AG04449 (cell line): ENCODE data around the gene C20orf204.

ENCODE experiments used
- CTCF ChIA-PET: fragments of 350-600 bp; formaldehyde crosslinking; extraction: SDS; loops from one replicate; lab custom pipeline; 2021; ENCODE audit warnings: antibody characterized with exemption; lab: Yijun Ruan, JAX
- POLR2A ChIA-PET: fragments of 400-600, 350-600 bp; formaldehyde crosslinking; extraction: SDS; loops from one replicate; lab custom pipeline; 2020; ENCODE audit warnings: antibody characterized with exemption, inconsistent platforms; lab: Yijun Ruan, JAX
- DNase-seq: peaks from one replicate; pipeline ENCODE4 v3.0.0-alpha.2; 2010; ENCODE audit warnings: low read depth, low spot score
- H3K4me3 ChIP-seq: 2 replicates; pipeline ENCODE4 v1.5.1; 2011; ENCODE audit warnings: low read depth, mild to moderate bottlenecking, control low read depth, low read length
- TF ChIP-seq, protein P1 (sequence below): IDR thresholded peaks from one replicate; pipeline ENCODE4 v1.5.1; 2011; ENCODE audit warnings: mild to moderate bottlenecking, moderate library complexity, low read length, control low read depth, inconsistent platforms; ENCODE audit not compliant: insufficient read depth; ENCODE audit errors: missing control alignments

Gene C20orf204

DNA sequence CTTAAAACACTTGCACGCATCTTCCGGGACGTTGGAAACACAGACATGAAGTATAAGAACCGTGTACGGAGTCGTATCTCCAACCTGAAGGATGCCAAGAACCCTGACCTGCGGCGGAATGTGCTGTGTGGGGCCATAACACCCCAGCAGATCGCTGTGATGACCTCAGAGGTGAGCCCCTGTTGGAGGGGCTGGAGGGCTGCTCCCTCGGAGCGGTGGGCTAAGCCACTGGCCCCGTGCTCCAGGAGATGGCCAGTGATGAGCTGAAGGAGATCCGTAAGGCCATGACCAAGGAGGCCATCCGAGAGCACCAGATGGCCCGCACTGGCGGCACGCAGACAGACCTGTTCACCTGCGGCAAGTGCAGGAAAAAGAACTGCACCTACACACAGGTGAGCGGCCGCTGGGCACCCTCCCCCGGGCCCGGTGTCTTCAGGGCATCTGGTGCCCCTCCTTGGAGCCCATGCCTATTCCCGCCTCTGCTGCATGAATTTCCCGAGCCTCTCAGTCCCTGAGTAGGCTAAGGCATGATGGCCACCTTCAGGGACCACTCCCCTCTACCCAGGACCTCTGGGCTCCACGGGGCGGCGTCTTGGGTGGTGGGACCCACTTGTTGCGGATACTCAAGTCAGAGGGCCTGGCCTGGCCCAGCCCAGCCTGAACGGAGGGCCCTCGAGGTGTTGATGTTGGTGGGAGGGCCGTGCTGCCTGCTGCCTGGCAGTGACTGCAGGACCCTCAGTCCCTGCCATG, 34.4 kb downstream of the C20orf204 start:
- ChIA-PET CTCF (interaction anchor here (0.6 to 1.4 kb wide), 6 partner anchors 7 to 532 kb away, joined by 3 to 6 read pairs (median 4); partner anchors contain the start of gene RGS19), POLR2A (no interaction called here)
- no peak for DNase-seq

DNA sequence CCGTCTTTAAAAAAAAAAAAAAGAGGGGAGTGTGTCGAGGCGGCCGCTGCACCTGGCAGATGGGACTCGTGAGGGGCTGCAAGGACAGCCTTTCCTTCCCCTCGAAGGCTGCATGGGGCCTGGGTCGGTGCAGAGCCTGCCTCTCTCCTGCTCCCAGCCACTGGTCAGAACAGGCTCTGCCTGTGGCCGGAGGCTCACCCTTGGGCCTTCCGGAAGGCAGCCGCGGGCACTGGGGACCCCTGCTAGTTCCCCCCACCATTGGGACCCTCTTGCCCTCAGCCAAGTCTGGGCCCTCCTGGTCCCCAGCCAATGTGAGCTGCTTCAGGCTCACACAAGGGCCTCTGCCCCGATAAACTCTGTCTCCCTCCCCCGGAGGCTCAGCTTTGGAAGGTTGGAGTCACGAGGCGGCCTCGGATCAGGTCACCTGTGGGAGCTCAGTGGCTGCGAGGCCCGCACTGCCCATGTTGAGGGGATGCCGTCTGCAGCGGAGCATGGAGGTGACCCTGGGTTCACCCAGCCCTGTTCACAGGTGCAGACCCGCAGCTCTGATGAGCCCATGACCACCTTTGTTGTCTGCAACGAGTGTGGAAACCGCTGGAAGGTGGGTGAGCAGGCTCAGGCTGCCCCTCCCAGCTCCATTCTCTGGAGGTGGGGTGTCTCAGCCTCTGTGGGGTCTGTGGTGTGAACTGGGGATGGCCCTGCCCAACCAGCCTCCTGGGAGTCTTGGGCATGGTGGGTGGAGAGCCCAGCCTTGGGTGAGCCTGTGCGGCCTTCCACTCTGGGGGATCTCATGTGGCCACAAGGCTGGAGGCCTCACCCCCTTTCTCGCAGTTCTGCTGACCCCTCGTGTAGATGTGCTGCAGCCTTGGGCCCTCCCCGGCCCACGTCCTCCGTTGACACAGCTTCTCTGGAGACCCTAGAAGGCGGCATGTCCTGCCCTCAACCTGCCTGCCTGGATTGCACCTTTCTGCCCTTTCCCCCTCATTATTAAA, 35.7 kb downstream of the C20orf204 start:
- TF ChIP-seq, protein P1, sequence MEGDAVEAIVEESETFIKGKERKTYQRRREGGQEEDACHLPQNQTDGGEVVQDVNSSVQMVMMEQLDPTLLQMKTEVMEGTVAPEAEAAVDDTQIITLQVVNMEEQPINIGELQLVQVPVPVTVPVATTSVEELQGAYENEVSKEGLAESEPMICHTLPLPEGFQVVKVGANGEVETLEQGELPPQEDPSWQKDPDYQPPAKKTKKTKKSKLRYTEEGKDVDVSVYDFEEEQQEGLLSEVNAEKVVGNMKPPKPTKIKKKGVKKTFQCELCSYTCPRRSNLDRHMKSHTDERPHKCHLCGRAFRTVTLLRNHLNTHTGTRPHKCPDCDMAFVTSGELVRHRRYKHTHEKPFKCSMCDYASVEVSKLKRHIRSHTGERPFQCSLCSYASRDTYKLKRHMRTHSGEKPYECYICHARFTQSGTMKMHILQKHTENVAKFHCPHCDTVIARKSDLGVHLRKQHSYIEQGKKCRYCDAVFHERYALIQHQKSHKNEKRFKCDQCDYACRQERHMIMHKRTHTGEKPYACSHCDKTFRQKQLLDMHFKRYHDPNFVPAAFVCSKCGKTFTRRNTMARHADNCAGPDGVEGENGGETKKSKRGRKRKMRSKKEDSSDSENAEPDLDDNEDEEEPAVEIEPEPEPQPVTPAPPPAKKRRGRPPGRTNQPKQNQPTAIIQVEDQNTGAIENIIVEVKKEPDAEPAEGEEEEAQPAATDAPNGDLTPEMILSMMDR, result no peak
- ChIA-PET POLR2A (interaction anchor here (0.9 kb wide), 1 partner anchor 9 kb away, joined by 3 read pairs; the partner anchor contains the start of gene TCEA2), CTCF (no interaction called here)
- no peak for DNase-seq
- no peak overlapping the region for H3K4me3 ChIP-seq

More for the DNA sequence above, 34.4 kb downstream of the C20orf204 start:
- TF ChIP-seq, protein P1, result no peak
- H3K4me3 ChIP-seq, result no peak overlapping the region

DNA sequence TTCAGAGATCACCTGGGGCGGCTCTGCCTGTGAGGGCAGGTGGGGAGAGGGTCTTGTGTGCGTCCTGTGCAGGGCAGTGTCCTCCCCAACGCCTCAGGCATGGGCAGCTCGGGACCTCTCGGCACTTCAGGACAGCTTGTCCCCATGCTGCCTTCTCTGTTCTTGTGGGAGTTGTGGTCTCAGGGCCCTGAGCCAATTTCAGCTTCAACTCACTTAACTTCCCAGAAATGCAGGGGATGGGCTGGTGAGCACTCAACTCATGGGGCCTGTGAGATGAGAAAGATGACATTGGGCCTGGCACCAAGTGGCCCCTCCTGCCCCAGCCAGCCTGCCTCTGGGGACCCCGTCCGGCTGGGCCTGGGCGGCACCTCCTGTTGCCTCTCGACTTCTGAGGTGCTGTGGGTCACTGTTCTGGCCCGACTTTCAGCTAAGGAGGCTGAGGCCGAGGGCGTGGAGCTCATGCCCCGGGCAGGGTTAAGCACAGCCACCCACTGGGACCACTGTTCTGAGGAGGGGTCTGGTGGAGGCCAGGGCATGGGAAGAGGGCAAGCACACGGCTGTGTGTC, 36.6 kb downstream of the C20orf204 start:
- TF ChIP-seq, protein P1, result no peak
- ChIA-PET CTCF (interaction anchor here (1.0 kb wide), 1 partner anchor 33 kb away, joined by 4 read pairs; no protein-coding TSS in a partner anchor), POLR2A (interaction anchor here (0.6 to 0.7 kb wide), 2 partner anchors 10 to 391 kb away, joined by 3 read pairs; partner anchors contain the start of gene TCEA2)
- no peak overlapping the region for H3K4me3 ChIP-seq
- DNase-seq, result no peak

DNA sequence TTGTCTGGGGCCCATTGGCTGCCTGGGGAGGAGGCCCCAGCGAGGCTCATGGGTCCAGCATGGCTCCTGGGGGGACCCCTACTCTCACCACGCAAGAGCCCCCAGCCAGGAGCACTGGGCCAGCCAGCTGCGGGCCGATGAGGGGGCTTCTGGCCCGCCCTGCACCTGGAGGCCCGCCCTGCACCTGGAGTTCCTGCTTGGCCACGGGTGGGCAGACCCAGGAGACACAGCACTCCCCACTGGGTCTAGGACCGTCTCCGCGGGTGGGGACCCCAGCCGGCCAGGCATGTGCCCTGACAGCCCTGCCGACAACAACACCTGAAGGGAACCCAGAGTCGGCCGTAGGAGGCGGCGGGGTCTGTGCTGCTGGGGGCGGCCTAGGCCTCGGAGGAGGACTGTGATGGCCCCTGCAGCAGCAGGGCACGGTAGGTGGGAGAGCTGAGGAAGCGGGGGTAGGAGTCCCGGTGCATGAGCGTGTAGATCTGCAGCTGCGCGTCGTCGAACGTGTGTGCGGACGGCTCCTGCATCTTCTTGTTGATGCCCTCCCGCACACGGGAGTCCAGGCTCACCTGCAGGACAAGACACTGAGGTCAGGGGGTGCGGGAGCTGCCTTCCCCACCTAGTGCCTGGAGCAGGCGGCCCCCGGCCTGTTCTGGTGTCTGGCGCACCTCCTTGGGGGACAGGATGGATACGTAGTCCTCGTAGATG, 37.6 kb downstream of the C20orf204 start:
- POLR2A ChIA-PET, result no interaction called here
- TF ChIP-seq, protein P1, result no peak
- CTCF ChIA-PET, result no interaction called here
- no peak overlapping the region for H3K4me3 ChIP-seq
- no peak for DNase-seq

DNA sequence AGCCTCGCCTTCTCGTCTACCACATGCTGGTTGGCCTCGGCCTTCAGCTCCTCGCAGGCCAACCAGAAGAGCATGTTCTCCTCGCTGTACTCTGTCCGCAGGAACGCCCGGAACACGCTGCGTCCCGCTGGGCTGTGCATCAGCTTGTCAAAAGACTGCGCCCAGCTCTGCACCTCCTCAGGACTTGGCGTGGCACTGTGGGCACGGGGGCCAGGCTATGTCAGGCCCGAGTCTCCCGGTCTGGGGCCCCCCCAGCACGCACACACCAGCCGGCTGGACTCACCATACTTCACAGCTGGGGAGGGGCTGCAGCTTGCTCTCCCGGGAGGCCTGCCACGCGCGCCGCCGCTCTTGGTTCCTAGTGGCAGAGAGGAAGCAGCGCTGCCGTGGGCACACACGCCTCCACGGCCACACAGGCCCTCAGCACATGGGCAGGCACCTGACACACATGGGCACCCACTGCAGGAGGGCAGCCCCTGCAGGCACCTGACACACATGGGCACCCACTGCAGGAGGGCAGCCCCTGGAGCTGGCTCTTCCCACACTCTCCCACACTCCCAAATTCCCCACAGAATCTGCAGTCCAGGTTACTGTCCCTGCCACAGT, 38.3 kb downstream of the C20orf204 start:
- H3K4me3 ChIP-seq, result no peak overlapping the region
- TF ChIP-seq, protein P1, result no peak
- POLR2A ChIA-PET, result no interaction called here
- DNase-seq, result no peak
- CTCF ChIA-PET, result no interaction called here
